ENCODE results near the gene XPR1. TPM values are rescaled to one million over a fixed set of nuclear protein-coding genes. Genes with fewer than 3 reads are reported as not detected.

XPR1 gene
- total and polyA plus RNA-seq, 10 of the 15 experiments (the other 5 are each of a cell fraction or from before 2014, with no cell fraction given) = 1.1 to 33.9 (median 11.3) TPM

DNA sequence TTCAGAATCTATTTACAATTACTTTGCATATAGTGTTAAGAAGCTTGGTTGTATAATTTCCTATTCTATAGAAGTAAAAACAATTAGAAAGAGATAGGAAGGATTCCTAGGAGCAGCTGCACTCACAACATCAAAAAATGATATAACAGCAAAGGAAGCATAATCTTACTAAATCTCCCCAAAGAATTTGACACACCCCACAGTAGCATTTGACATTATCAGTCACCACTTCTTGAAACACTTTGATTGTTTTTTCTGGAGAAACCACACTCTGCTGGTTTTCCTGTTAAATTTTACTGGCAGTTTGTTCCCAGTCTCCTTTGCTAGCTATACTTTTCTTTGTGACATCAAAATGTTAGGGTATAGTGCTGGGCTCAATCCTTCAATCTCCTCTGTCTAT is 180.1 kb downstream of the XPR1 start:
- intact Hi-C loops (cut with micrococcal nuclease; ENCODE audit: unreplicated experiment) = no loop called here
- no peaks in the 10 kb centered on the region for H3K79me2 ChIP-seq (ENCODE audit: control insufficient read depth, insufficient read depth, low read length)
- ChIA-PET SMC1A (ENCODE audit: uncharacterized antibody, unreplicated experiment) (interaction anchor here (0.7 to 1.3 kb wide), 3 partner anchors 16 to 164 kb away, joined by 3 read pairs; no protein-coding TSS in a partner anchor), RAD21 (ENCODE audit: unreplicated experiment) (no interaction called here), CTCF (interaction anchor here (0.6 to 1.1 kb wide), 4 partner anchors 26 to 296 kb away, joined by 3 to 4 read pairs (median 3); partner anchors contain the start of gene XPR1), POLR2A (no interaction called here)
- in situ Hi-C loops (cut with MboI) = no loop called here
- BruUV-seq (replicated peaks) = no TSS peak
- no peaks in the 10 kb centered on the region for H3K27me3 ChIP-seq (replicated peaks in 1 of 2; ENCODE audit: control insufficient read depth in 2 of 2, insufficient read depth in 2 of 2, low read length in 1 of 2)
- no peak overlapping the region for H3K4me3 ChIP-seq
- FAIRE-seq = no peak
- H3K27ac ChIP-seq (ENCODE audit: control insufficient read depth, insufficient read depth) = no peak overlapping the region
- no peak for DNase-seq (ENCODE audit: low read depth, low spot score)
- peaks cover 0 to 2% of the 10 kb centered on the region in 2 experiments; a peak in 2 of 4 replicates for H3K36me3 ChIP-seq (ENCODE audit: control insufficient read depth in 2 of 2, insufficient read depth in 2 of 2, low read length in 1 of 2)
- H3K4me2 ChIP-seq (ENCODE audit: control insufficient read depth, insufficient read depth) = no peak overlapping the region
- no peak overlapping the region for H2AFZ ChIP-seq (ENCODE audit: control insufficient read depth, low read depth, low read length)
- no peaks in the 10 kb centered on the region for H3K9me3 ChIP-seq (replicated peaks; ENCODE audit: control insufficient read depth, insufficient read depth, low read length)
- no peaks in the 10 kb centered on the region for H3K4me1 ChIP-seq (ENCODE audit: control insufficient read depth, insufficient read depth, low read length)
- H3K9ac ChIP-seq (ENCODE audit: control insufficient read depth, insufficient read depth, low read length) = no peak overlapping the region
- TF ChIP-seq NFXL1 (IDR thresholded peaks at IDR 0.05; ENCODE audit: borderline replicate concordance) (no peak), NR2F1 (conservative IDR thresholded peaks at IDR 0.05) (no peak), SREBF2 (IDR thresholded peaks at IDR 0.05; ENCODE audit: low read length) (no peak), PAX5 (IDR thresholded peaks at IDR 0.05; ENCODE audit: borderline replicate concordance, low read depth, low read length) (no peak), KLF5 (IDR thresholded peaks at IDR 0.05; ENCODE audit: partially characterized antibody) (no peak), KAT2A (conservative IDR thresholded peaks at IDR 0.05; ENCODE audit: control insufficient read depth, low read depth, low read length) (no peak), NR2C2 (IDR thresholded peaks at IDR 0.05; ENCODE audit: borderline replicate concordance, control insufficient read depth, insufficient read length, low read depth) (no peak), CREM (IDR thresholded peaks at IDR 0.05; ENCODE audit: low read depth) (no peak), CHD2 (IDR thresholded peaks at IDR 0.05; ENCODE audit: borderline replicate concordance, low read depth, low read length) (no peak)
- H4K20me1 ChIP-seq (ENCODE audit: control insufficient read depth, insufficient read depth) = no peaks in the 10 kb centered on the region
- ATAC-seq = no peak

DNA sequence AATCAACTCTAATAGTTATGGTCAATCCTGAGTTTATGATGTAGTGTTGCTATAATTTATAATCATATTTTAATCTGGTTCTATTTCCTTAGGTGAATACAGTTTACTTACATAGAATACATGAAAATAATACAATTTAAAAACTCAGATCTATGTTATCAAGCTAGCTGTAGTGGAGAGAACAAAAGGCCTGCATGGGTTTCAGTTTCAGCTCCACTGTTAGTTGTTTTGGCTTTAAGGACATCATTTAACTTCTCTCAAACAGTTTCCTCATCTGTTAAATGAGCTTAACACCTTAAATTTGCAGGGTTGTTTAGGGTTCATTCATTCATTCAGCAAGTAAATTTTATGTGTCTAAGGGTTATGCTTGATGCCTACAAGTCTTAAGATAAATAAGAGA is 182.4 kb downstream of the XPR1 start:
- no peaks in the 10 kb centered on the region for H3K27me3 ChIP-seq (replicated peaks in 1 of 2; ENCODE audit: control insufficient read depth in 2 of 2, insufficient read depth in 2 of 2, low read length in 1 of 2)
- no peak for DNase-seq (ENCODE audit: low read depth, low spot score)
- RAD21 ChIA-PET (ENCODE audit: unreplicated experiment) = no interaction called here
- ATAC-seq = no peak
- no TSS peak for BruUV-seq (replicated peaks)
- CTCF ChIA-PET = interaction anchor here (1.0 to 1.6 kb wide), 2 partner anchors 48 to 183 kb away, joined by 3 to 4 read pairs; no protein-coding TSS in a partner anchor
- no peak overlapping the region for H3K27ac ChIP-seq (ENCODE audit: control insufficient read depth, insufficient read depth)
- no peak overlapping the region for H3K9ac ChIP-seq (ENCODE audit: control insufficient read depth, insufficient read depth, low read length)
- POLR2A ChIA-PET = no interaction called here
- in situ Hi-C loops (cut with MboI) = no loop called here
- no peak overlapping the region for H3K4me3 ChIP-seq
- H2AFZ ChIP-seq (ENCODE audit: control insufficient read depth, low read depth, low read length) = no peak overlapping the region
- no peaks in the 10 kb centered on the region for H3K4me1 ChIP-seq (ENCODE audit: control insufficient read depth, insufficient read depth, low read length)
- intact Hi-C loops (cut with micrococcal nuclease; ENCODE audit: unreplicated experiment) = no loop called here
- H3K79me2 ChIP-seq (ENCODE audit: control insufficient read depth, insufficient read depth, low read length) = no peaks in the 10 kb centered on the region
- H3K36me3 ChIP-seq (ENCODE audit: control insufficient read depth in 2 of 2, insufficient read depth in 2 of 2, low read length in 1 of 2) = no peaks in the 10 kb centered on the region; a peak in 2 of 4 replicates
- SMC1A ChIA-PET (ENCODE audit: uncharacterized antibody, unreplicated experiment) = interaction anchor here (1.0 to 1.4 kb wide), 3 partner anchors 28 to 48 kb away, joined by 3 to 4 read pairs (median 3); no protein-coding TSS in a partner anchor
- no peaks in the 10 kb centered on the region for H4K20me1 ChIP-seq (ENCODE audit: control insufficient read depth, insufficient read depth)
- no peak overlapping the region for H3K4me2 ChIP-seq (ENCODE audit: control insufficient read depth, insufficient read depth)
- peak; percentile 59 for FAIRE-seq
- H3K9me3 ChIP-seq (replicated peaks; ENCODE audit: control insufficient read depth, insufficient read depth, low read length) = no peaks in the 10 kb centered on the region
- TF ChIP-seq HDGF (IDR thresholded peaks at IDR 0.05) = no peak
- no peak for TF ChIP-seq FOXM1 (IDR thresholded peaks at IDR 0.05; ENCODE audit: low read depth, low read length)
- TF ChIP-seq MYC (IDR thresholded peaks at IDR 0.05; ENCODE audit: insufficient read depth, insufficient read length, insufficient replicate concordance, low read length, severe bottlenecking) = no peak
- no peak for TF ChIP-seq STAT1 (conservative IDR thresholded peaks at IDR 0.05)
- TF ChIP-seq, protein P1, sequence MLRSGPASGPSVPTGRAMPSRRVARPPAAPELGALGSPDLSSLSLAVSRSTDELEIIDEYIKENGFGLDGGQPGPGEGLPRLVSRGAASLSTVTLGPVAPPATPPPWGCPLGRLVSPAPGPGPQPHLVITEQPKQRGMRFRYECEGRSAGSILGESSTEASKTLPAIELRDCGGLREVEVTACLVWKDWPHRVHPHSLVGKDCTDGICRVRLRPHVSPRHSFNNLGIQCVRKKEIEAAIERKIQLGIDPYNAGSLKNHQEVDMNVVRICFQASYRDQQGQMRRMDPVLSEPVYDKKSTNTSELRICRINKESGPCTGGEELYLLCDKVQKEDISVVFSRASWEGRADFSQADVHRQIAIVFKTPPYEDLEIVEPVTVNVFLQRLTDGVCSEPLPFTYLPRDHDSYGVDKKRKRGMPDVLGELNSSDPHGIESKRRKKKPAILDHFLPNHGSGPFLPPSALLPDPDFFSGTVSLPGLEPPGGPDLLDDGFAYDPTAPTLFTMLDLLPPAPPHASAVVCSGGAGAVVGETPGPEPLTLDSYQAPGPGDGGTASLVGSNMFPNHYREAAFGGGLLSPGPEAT (IDR thresholded peaks at IDR 0.05; ENCODE audit: low read depth) = no peak
